MG63 (cell line): ENCODE data around the gene CSNK2A2. TPM values are rescaled to one million over a fixed set of nuclear protein-coding genes. Genes with fewer than 3 reads are reported as not detected.

Source experiments
- DNase-seq: peaks from one replicate; pipeline ENCODE4 v3.0.0-alpha.2; 2020
- H3K27me3 ChIP-seq: fragments of 250-450 bp; sonication (Bioruptor Pico); 2 replicates; pipeline ENCODE4 v1.5.1; 2020; ENCODE audit warnings: mild to moderate bottlenecking, moderate library complexity
- H3K36me3 ChIP-seq: fragments of 250-450 bp; sonication (Bioruptor Pico); 2 replicates; pipeline ENCODE4 v1.5.1; 2020; ENCODE audit warnings: mild to moderate bottlenecking, moderate library complexity
- H3K4me3 ChIP-seq: fragments of 250-450 bp; sonication (Bioruptor Pico); 2 replicates; pipeline ENCODE4 v1.5.1; 2020; ENCODE audit warnings: mild to moderate bottlenecking, moderate library complexity
- H3K9me3 ChIP-seq: fragments of 250-450 bp; sonication (Bioruptor Pico); 2 replicates; pipeline ENCODE4 v1.5.1; 2020; ENCODE audit warnings: mild to moderate bottlenecking, moderate library complexity
- total RNA-seq: library from RNA; depleted of rRNA; stranded (reverse); fragments of >200 nt; shearing (Covaris generic); gene quantifications from 2 replicates; pipeline ENCODE4 v1.2.3, GENCODE V29; 2014; ENCODE audit warnings: low replicate concordance; rRNA removed

Gene CSNK2A2
- 44.8 and 67.6 TPM in 2 replicates for total RNA-seq

- Histone ChIP-seq H3K27me3 (peaks cover 17% of the 10 kb centered on the region), H3K4me3 (peak within 1 kb of the TSS; percentile 84), H3K9me3 (no peaks in the 10 kb centered on the region), H3K36me3 (peaks cover 37% of the 10 kb centered on the region)
- peak; percentile 89 for DNase-seq
Measured at GRCh38 chr16:58198022-58198683, at the start of gene CSNK2A2. CSNK2A2 (minus strand) TSS chr16:58198106; CDS start chr16:58197736, 370 bp downstream.

- DNase-seq: no peak
- Histone ChIP-seq H3K36me3 (no peaks in the 10 kb centered on the region), H3K9me3 (no peaks in the 10 kb centered on the region), H3K27me3 (peaks cover 47% of the 10 kb centered on the region), H3K4me3 (no peak overlapping the region)
Measured at GRCh38 chr16:58243528-58244004, 45.7 kb upstream of the CSNK2A2 start.

- Histone ChIP-seq H3K4me3 (no peak overlapping the region), H3K36me3 (no peaks in the 10 kb centered on the region), H3K9me3 (no peaks in the 10 kb centered on the region), H3K27me3 (peaks cover 71% of the 10 kb centered on the region)
- no peak for DNase-seq
Measured at GRCh38 chr16:58236831-58237230, 38.9 kb upstream of the CSNK2A2 start.

DNA sequence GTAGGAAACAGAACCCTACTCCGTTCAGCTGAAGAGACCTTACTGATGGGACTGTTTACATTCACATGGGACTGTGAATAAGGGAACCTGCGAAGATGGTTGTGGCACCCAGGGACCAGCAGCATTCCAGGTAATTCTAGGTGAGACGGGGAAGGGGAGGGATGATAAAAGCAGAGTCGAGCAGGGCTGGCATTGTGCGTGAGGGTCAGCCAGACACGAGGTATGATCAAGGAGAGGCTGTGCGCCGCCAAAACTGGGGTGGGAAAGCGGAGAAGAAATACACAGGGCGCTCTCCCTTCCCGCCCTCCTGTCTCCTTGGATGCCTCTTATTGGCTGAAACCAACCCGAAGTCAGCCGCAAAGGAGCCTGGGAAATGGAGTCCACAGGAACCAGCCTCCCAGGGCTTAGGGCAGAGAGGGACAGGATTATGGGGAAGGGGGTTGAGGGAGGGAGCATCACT is 38.4 kb upstream of the CSNK2A2 start:
- Histone ChIP-seq H3K4me3 (peak overlapping the region; percentile 41), H3K9me3 (no peaks in the 10 kb centered on the region), H3K27me3 (peaks cover 68% of the 10 kb centered on the region), H3K36me3 (no peaks in the 10 kb centered on the region)
- peak; percentile 84 for DNase-seq

DNA sequence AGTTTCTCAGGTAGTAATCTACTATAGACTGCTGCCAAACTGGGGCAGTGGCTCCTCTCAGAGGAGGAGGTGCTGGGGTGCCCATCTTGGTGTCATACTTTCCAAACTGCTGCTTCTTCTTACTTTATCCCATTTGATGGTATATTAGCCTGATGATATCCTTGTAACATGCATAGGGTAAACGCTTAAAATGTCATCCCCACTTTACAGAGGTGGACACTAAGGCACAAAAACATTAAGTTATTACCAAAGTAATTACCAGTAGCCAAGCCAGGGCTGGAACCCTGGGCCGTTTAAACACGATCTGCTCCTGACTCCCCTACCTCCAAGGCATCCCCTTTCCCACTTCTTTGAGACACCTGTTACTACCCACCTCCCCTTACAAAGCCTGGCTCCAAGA is 37.8 kb upstream of the CSNK2A2 start:
- no peaks in the 10 kb centered on the region for H3K9me3 ChIP-seq
- no peak overlapping the region; the same call in 1 of the 2 replicates for H3K4me3 ChIP-seq
- DNase-seq: no peak
- H3K36me3 ChIP-seq: no peaks in the 10 kb centered on the region
- H3K27me3 ChIP-seq: peaks cover 62% of the 10 kb centered on the region

- peaks cover 56% of the 10 kb centered on the region for H3K27me3 ChIP-seq
- no peak overlapping the region for H3K4me3 ChIP-seq
- no peaks in the 10 kb centered on the region for H3K36me3 ChIP-seq
- H3K9me3 ChIP-seq: no peaks in the 10 kb centered on the region
- no peak for DNase-seq
Measured at GRCh38 chr16:58234831-58235595, 37.1 kb upstream of the CSNK2A2 start.

DNA sequence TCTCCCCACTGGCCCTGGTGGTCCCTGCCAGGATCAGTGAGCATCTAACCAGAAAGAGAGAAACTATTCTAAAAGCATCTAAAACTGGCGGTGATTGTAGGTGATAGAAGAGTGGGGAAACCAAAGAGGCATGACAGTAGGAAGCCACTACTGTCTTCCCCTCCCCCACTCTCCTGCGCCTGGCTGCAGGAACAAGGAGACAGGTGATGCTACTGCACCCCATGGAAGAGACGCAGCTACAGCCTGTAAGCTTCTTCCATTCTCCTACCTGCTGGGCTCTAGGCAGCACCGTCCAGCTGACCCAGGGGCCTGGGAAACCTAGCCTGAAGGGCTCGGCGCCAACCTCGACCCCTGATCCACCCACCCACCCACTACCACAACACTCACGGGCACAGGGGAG is 32.4 kb upstream of the CSNK2A2 start:
- Histone ChIP-seq H3K27me3 (peaks cover 37% of the 10 kb centered on the region), H3K36me3 (no peaks in the 10 kb centered on the region), H3K4me3 (no peak overlapping the region), H3K9me3 (no peaks in the 10 kb centered on the region)
- DNase-seq: no peak

- Histone ChIP-seq H3K4me3 (no peak overlapping the region), H3K27me3 (peaks cover 20% of the 10 kb centered on the region), H3K9me3 (no peaks in the 10 kb centered on the region), H3K36me3 (no peaks in the 10 kb centered on the region)
- DNase-seq: no peak
Measured at GRCh38 chr16:58226790-58227189, 28.9 kb upstream of the CSNK2A2 start.

DNA sequence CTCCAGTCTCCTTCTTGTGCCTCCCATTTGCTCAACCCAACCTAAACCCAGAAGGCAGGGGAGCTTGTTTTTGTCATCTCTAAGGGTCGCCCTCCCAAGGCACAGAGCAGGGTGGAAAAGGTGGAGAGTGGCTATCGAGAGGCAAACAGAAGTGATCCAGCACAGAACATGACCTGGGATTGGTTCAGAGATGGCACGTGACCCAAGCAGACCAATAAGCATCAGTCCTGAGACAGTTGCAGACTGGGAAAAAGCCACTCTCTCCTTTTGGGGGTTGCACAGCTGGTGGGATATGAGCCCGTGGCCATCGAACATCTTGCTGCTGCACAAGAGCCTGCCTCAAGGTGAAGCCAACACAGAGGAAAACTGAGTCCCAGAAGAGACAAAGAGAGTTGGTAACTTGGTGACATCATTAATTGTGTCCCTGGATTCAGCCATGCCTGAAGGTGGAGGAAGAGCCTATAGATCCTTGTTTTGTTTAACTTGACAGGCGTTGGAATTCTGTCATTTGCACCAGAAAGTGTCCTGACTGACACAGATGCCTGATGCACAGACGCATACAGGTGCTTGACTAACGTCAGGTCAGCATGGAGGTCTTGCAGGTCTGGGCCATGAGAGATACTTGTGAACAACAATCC is 28.2 kb upstream of the CSNK2A2 start:
- Histone ChIP-seq H3K27me3 (peaks cover 20% of the 10 kb centered on the region), H3K4me3 (no peak overlapping the region), H3K9me3 (no peaks in the 10 kb centered on the region), H3K36me3 (no peaks in the 10 kb centered on the region)
- no peak for DNase-seq

GRCh38 chr16:58222532-58223316 is 24.8 kb upstream of the CSNK2A2 start:
- no peak overlapping the region for H3K4me3 ChIP-seq
- DNase-seq: peak; percentile 59

GRCh38 chr16:58219432-58219831 is 21.5 kb upstream of the CSNK2A2 start:
- Histone ChIP-seq H3K27me3 (peaks cover 28% of the 10 kb centered on the region), H3K4me3 (no peak overlapping the region), H3K9me3 (peaks cover 6% of the 10 kb centered on the region), H3K36me3 (no peaks in the 10 kb centered on the region)
- no peak for DNase-seq

More at GRCh38 chr16:58222532-58223316, 24.8 kb upstream of the CSNK2A2 start:
- Histone ChIP-seq H3K36me3 (no peaks in the 10 kb centered on the region), H3K27me3 (peaks cover 26% of the 10 kb centered on the region), H3K9me3 (peaks cover 2% of the 10 kb centered on the region; the same call in 1 of the 2 replicates)

DNA sequence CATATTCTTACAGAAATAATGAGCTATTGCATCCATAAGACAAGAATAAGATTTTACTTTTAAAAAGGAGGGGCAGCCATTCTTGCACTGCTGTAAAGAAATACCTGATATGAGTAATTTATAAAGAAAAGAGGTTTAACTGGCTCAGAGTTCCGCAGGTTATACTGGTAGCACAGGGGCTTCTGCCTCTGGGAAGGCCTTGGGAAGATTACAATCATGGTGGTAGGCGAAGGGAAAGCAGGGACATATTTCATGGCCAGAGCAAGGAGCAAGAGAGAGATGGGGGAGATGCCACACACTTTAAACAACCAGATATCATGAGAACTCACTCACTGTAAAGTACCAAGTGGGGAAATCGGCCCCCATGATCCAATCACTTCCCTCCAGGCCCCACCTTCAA is 20.9 kb upstream of the CSNK2A2 start:
- Histone ChIP-seq H3K4me3 (no peak overlapping the region), H3K27me3 (peaks cover 29% of the 10 kb centered on the region), H3K36me3 (no peaks in the 10 kb centered on the region), H3K9me3 (peaks cover 6% of the 10 kb centered on the region)
- no peak for DNase-seq

DNA sequence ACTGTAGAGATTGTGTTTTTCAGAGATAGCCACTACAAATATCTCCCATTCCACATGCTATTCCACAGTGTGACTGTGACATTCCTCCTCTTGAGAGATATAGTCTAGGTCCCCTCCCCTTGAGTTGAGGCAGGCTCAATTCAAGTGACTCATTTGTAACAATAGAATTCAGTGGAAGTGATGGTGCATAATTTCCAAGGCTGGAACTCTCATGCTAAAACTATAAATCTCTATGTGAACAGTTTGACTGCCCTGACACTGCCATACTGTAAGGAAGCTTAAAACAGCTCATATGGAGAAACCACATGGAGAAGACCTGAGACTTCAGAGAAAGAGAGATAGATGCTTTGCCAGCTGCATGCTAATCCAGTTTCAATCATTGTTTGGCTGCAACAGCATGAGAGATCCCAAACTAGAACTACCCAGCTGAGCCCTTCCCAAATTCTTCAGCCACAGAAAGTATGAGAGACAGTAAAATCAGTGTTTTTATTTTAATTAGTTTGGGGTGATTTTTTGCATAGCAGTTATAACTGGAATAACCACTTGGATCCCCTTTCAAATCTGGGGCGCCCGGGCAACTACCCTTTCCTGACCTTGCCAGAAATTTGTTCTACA is 19.5 kb upstream of the CSNK2A2 start:
- no peak overlapping the region for H3K4me3 ChIP-seq
- no peaks in the 10 kb centered on the region for H3K36me3 ChIP-seq
- peaks cover 33% of the 10 kb centered on the region for H3K27me3 ChIP-seq

DNA sequence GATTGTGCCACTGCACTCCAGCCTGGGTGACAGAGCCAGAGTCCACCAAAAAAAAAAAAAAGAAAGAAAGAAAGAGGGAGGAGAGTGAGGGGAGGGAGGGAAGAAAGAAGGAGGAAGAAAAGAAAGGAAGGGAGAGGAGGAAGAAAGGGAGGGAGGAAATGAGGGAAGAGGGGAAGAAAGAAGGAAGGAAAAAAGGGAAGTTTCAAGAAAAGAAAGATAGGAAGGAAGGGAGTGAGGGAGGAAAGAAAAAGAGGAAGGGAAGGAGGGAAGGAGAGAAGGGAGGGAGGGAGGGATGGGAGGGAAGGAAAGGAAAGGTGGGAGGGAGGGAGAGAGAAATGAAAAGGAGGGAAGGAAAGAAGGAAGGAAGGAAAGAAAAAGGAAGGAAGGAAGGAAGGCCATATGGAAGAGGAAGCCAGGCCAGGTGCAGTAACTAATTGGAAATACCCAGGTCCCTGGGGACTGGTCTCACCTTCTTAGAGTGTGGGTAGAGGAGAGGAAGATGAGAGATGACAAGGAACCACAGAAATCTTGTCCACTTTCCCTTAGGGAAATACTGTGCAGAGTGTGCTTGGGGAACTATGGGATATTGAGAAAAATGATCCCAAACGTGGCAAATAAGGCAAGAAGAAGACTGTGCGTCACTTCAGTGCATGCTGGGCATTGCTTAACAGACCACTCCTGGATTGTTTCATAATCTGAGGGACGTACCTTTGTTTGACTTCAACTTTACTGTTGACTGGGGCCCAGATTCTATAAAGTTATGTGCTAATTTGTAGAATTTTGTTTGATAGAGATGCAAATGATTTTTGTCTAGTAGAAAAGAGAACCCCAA is 15.1 kb upstream of the CSNK2A2 start:
- H3K27me3 ChIP-seq: peaks cover 38% of the 10 kb centered on the region
- peaks cover 5% of the 10 kb centered on the region for H3K9me3 ChIP-seq
- no peak for DNase-seq
- H3K4me3 ChIP-seq: no peak overlapping the region
- no peaks in the 10 kb centered on the region for H3K36me3 ChIP-seq

More for the DNA sequence above, 19.5 kb upstream of the CSNK2A2 start:
- peaks cover 6% of the 10 kb centered on the region for H3K9me3 ChIP-seq
- no peak for DNase-seq

- Histone ChIP-seq H3K36me3 (no peaks in the 10 kb centered on the region), H3K4me3 (no peak overlapping the region), H3K9me3 (no peaks in the 10 kb centered on the region), H3K27me3 (peaks cover 36% of the 10 kb centered on the region)
- no peak for DNase-seq
Measured at GRCh38 chr16:58211846-58212245, 13.9 kb upstream of the CSNK2A2 start.
